Subcutaneous abdominal adipose tissue (tissue), 5 donors: ENCODE measurements around the gene PTMS.

Experiments
- H3K27ac ChIP-seq: one replicate; pipeline ENCODE4 v1.7.0; 2013; ENCODE audit warnings: low read depth, mild to moderate bottlenecking, inconsistent platforms, low read length, moderate library complexity
- H3K27me3 ChIP-seq, 5 donors: one replicate each; pipeline ENCODE4 v1.7.0; 2013; ENCODE audit warnings: low read length in 5 of 5, inconsistent platforms in 1 of 5; ENCODE audit not compliant: control insufficient read depth in 5 of 5, insufficient read depth in 4 of 5
- H3K36me3 ChIP-seq, 5 donors: one replicate each; pipeline ENCODE4 v1.7.0; 2013; ENCODE audit warnings: low read length in 5 of 5; ENCODE audit not compliant: control insufficient read depth in 5 of 5, insufficient read depth in 5 of 5
- H3K4me1 ChIP-seq, 5 donors: one replicate each; pipeline ENCODE4 v1.7.0; 2013; ENCODE audit warnings: low read length in 5 of 5, mild to moderate bottlenecking in 3 of 5, moderate library complexity in 1 of 5; ENCODE audit not compliant: control insufficient read depth in 5 of 5, insufficient read depth in 5 of 5
- H3K4me3 ChIP-seq, 5 donors: one replicate each; pipeline ENCODE4 v1.7.0; 2013; ENCODE audit warnings: low read length in 5 of 5, low read depth in 1 of 5
- H3K9ac ChIP-seq, 5 donors: one replicate each; pipeline ENCODE4 v1.7.0; 2013; ENCODE audit warnings: low read length in 5 of 5, mild to moderate bottlenecking in 4 of 5, moderate library complexity in 3 of 5
- H3K9me3 ChIP-seq, 5 donors: one replicate each; pipeline ENCODE4 v1.7.0; 2013; ENCODE audit warnings: low read length in 5 of 5; ENCODE audit not compliant: control insufficient read depth in 5 of 5
- donor health status: healthy.
- donor health status: healthy.
- donor health status: healthy.
- donor health status: healthy.
- donor health status: healthy.

The PTMS gene, protein sequence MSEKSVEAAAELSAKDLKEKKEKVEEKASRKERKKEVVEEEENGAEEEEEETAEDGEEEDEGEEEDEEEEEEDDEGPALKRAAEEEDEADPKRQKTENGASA

GRCh38 chr12:6765634-6766581, at the start of gene PTMS:
TSS of gene PTMS (plus strand) at chr12:6766363. CDS start at chr12:6766706, 343 bp downstream.
- Histone ChIP-seq H3K4me1 (peaks cover 12 to 59% (median 49%) of the 10 kb centered on the region in 5 donors), H3K4me3 (peak within 1 kb of the TSS; percentile 71 to 82 (median 81))

GRCh38 chr12:6716874-6717437, 49.2 kb upstream of the PTMS start:
- no peak overlapping the region for H3K27ac ChIP-seq
- no peaks in the 10 kb centered on the region for H3K27me3 ChIP-seq
- H3K4me3 ChIP-seq, result no peak overlapping the region
- no peaks in the 10 kb centered on the region for H3K9me3 ChIP-seq
- H3K4me1 ChIP-seq, result no peaks in the 10 kb centered on the region
- H3K36me3 ChIP-seq, result no peaks in the 10 kb centered on the region
- H3K9ac ChIP-seq, result no peak overlapping the region

More at GRCh38 chr12:6765634-6766581, at the start of gene PTMS:
- peak within 1 kb of the TSS; percentile 93 for H3K27ac ChIP-seq
- H3K36me3 ChIP-seq, result peaks cover 0 to 17% (median 14%) of the 10 kb centered on the region in 5 donors
- H3K9me3 ChIP-seq, result no peaks in the 10 kb centered on the region
- H3K9ac ChIP-seq, result peak within 1 kb of the TSS; percentile 48 to 87 (median 69)
- H3K27me3 ChIP-seq, result peaks cover 0 to 2% (median 0%) of the 10 kb centered on the region in 5 donors

DNA sequence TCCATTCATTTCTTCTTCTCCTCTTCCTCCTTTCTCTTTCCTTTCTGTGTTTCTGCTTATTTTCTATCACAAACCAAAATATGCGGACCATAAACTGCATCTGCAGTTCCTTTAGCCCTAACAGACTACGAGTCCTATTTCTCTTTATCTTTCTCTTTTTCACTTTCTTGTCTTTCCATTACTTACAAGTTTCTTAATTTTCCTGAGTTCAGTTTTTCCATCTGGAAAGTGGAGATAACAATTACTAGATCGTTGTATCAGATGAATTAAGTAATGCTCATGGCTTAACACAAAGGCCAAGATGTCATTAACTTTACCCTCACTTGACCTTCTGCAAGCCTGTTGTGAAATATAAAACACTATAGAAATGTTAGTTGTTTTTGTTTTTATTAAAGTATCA, 43.3 kb upstream of the PTMS start:
- no peaks in the 10 kb centered on the region for H3K27me3 ChIP-seq
- no peak overlapping the region for H3K27ac ChIP-seq
- no peak overlapping the region for H3K9ac ChIP-seq
- peaks cover 3 to 18% (median 13%) of the 10 kb centered on the region in 5 donors for H3K4me1 ChIP-seq
- peaks cover 0 to 6% (median 5%) of the 10 kb centered on the region in 5 donors for H3K36me3 ChIP-seq
- H3K9me3 ChIP-seq, result no peaks in the 10 kb centered on the region
- H3K4me3 ChIP-seq, result no peak overlapping the region

DNA sequence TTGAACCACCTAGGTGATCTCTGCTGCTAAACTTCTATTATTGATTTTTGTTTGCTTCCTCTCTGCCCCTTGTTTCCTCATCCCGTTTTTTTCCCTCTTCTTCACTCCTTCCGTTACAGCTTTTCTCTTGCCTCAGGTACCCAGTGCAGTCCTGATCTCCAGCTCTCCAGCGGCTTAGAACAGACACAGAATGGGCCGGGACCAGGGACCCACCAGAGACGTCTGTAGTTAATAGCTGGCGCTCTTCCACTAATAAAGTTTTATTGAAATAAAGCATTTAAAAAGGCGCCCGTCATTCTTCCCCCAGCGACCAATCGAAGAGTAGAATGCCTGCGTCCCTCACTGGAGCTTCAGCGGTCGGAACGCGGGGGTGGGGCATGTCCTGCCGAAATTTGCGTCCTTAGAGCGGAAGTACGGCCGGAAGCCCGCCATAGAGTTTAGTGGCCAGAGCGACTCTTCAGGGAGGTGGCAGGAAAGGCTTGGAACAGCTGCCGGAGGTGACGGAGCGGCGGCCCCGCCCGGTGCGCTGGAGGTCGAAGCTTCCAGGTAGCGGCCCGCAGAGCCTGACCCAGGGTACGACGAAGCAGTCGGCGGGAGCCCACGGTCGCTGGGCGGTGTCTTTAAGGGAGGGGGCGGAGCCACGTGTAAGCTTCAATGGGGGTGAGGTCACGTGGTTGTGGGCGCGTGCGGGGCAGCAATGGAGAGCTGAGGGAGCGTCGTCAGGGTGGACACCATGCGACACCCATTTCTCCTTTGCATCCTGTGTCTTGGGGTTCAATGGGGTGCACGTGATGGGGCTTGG, 42.4 kb upstream of the PTMS start, which contains the start of gene COPS7A:
Gene COPS7A, plus strand, starts transcription at position 440 of the 802 bp plus-strand sequence. CDS start 611 bp downstream, outside the sequence.
- H3K4me3 ChIP-seq, result peak within 1 kb of the TSS; percentile 79 to 89 (median 81)
- peaks cover 3 to 16% (median 15%) of the 10 kb centered on the region in 5 donors for H3K36me3 ChIP-seq
- peaks cover 3 to 18% (median 13%) of the 10 kb centered on the region in 5 donors for H3K4me1 ChIP-seq
- no peaks in the 10 kb centered on the region for H3K27me3 ChIP-seq
- peak within 1 kb of the TSS; percentile 16 to 82 (median 71) for H3K9ac ChIP-seq
- no peaks in the 10 kb centered on the region for H3K9me3 ChIP-seq
- peak within 1 kb of the TSS; percentile 81 for H3K27ac ChIP-seq

- Histone ChIP-seq H3K27ac (peak overlapping the region; percentile 81), H3K36me3 (peaks cover 3 to 22% (median 21%) of the 10 kb centered on the region in 5 donors), H3K9me3 (no peaks in the 10 kb centered on the region), H3K27me3 (no peaks in the 10 kb centered on the region), H3K4me1 (peaks cover 3 to 18% (median 13%) of the 10 kb centered on the region in 5 donors), H3K4me3 (peak overlapping the region; percentile 79 to 89 (median 81)), H3K9ac (peak overlapping the region; percentile 16 to 82 (median 71))
Measured at GRCh38 chr12:6724409-6724797, 41.8 kb upstream of the PTMS start.

DNA sequence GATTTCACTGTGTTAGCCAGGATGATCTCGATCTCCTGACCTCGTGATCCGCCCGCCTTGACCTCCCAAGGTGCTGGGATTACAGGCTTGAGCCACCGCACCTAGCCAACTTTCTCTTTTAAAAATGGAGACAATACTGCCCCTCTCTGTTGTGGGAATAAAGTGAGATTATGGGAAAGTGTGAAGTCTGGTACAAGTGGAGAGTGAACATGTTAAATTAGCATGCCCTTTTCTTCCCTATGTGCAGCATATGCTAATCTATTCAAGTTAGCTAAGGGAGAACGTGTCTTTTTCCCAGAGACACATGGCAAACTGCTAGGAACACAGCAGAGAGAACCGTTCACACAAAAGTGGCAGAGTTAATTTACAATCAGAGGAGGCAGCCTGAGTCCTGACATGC, 40.8 kb upstream of the PTMS start:
- Histone ChIP-seq H3K9me3 (no peaks in the 10 kb centered on the region), H3K4me1 (peaks cover 3 to 18% (median 13%) of the 10 kb centered on the region in 5 donors), H3K27me3 (no peaks in the 10 kb centered on the region), H3K27ac (no peak overlapping the region), H3K9ac (peak overlapping the region in 1 of 5 donors; percentile 25), H3K4me3 (no peak overlapping the region), H3K36me3 (peaks cover 6 to 31% (median 30%) of the 10 kb centered on the region in 5 donors)

- H3K27me3 ChIP-seq, result no peaks in the 10 kb centered on the region
- peaks cover 6 to 60% (median 47%) of the 10 kb centered on the region in 5 donors for H3K36me3 ChIP-seq
- H3K4me1 ChIP-seq, result peaks cover 3 to 12% (median 9%) of the 10 kb centered on the region in 5 donors
- H3K9me3 ChIP-seq, result no peaks in the 10 kb centered on the region
- no peak overlapping the region for H3K4me3 ChIP-seq
- no peak overlapping the region for H3K9ac ChIP-seq
- no peak overlapping the region for H3K27ac ChIP-seq
Measured at GRCh38 chr12:6729186-6729585, 37.0 kb upstream of the PTMS start.

DNA sequence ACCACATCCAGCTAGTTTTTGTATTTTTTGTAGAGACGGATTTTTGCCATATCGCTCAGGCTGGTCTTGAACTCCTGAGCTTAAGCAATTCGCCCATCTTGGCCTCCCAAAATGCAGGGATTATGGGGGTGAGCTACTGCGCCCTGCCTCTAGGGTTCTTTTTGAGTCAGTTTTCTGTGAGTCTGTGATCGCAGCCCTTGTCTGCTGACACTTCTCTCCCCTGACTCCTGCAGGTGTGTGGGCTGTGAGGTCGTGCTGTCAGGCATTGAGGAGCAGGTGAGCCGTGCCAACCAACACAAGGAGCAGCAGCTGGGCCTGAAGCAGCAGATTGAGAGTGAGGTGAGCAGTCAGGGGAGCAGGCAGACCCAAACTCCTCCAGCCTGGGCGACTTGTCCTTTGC, 36.0 kb upstream of the PTMS start:
- Histone ChIP-seq H3K9ac (no peak overlapping the region), H3K27me3 (no peaks in the 10 kb centered on the region), H3K27ac (no peak overlapping the region), H3K36me3 (peaks cover 6 to 69% (median 52%) of the 10 kb centered on the region in 5 donors), H3K4me1 (peaks cover 0 to 9% (median 7%) of the 10 kb centered on the region in 5 donors), H3K4me3 (no peak overlapping the region), H3K9me3 (no peaks in the 10 kb centered on the region)
